ENCODE measurements around the gene TCF4. TPM values are rescaled to one million over a fixed set of nuclear protein-coding genes. Genes with fewer than 3 reads are reported as not detected.

The TCF4 gene
- total RNA-seq, 1 experiment from 2014 or later = 0.42 TPM

- RAD21 ChIA-PET (ENCODE audit: low non-redundant PET in 1 of 2, low total read pairs in 2 of 2, uncharacterized antibody in 2 of 2, unreplicated experiment in 2 of 2) = no interaction called here
- intact Hi-C loops (cut with micrococcal nuclease) = no loop called here
- no peaks in the 10 kb centered on the region for H3K9me3 ChIP-seq (ENCODE audit: control insufficient read depth in 1 of 2, insufficient read depth in 1 of 2, low read depth in 1 of 2, low read length in 2 of 2)
- no peaks in the 10 kb centered on the region for H3K9me2 ChIP-seq (ENCODE audit: insufficient read depth)
- no peaks in the 10 kb centered on the region for H3K79me2 ChIP-seq (ENCODE audit: insufficient read depth, low read length)
- no peaks in the 10 kb centered on the region for H3K4me1 ChIP-seq (ENCODE audit: control insufficient read depth in 1 of 2, insufficient read depth in 2 of 2, low read length in 2 of 2)
- no peak overlapping the region for H2AFZ ChIP-seq (ENCODE audit: low read depth, low read length, poor library complexity, severe bottlenecking)
- TF ChIP-seq POLR2A (IDR thresholded peaks at IDR 0.05; ENCODE audit: borderline replicate concordance, extremely low read depth, insufficient read depth, insufficient read length) (no peak), SRF (IDR thresholded peaks at IDR 0.05; ENCODE audit: low read depth) (no peak), EZH2 (IDR thresholded peaks at IDR 0.05) (no peak), ZNF274 (IDR thresholded peaks at IDR 0.05; ENCODE audit: low read depth, low read length) (no peak), ELF1 (IDR thresholded peaks at IDR 0.05; ENCODE audit: borderline replicate concordance, low read depth) (no peak), POLR2AphosphoS5 (IDR thresholded peaks at IDR 0.05; ENCODE audit: low read depth, low read length) (no peak), FOSL1 (IDR thresholded peaks at IDR 0.05; ENCODE audit: low read depth) (no peak), ZFX (IDR thresholded peaks at IDR 0.05) (no peak), ATF3 (IDR thresholded peaks at IDR 0.05) (no peak), JUND (IDR thresholded peaks at IDR 0.05) (no peak), CTCF (IDR thresholded peaks at IDR 0.05 in 2 of 3, conservative IDR thresholded peaks at IDR 0.05 in 1 of 3; ENCODE audit: borderline replicate concordance in 1 of 3, insufficient read depth in 1 of 3, low read depth in 2 of 3, low read length in 2 of 3) (no peak), ZBTB33 (IDR thresholded peaks at IDR 0.05; ENCODE audit: extremely low read depth, insufficient replicate concordance, low read length) (no peak)
- no peak overlapping the region for H3K4me3 ChIP-seq (replicated peaks in 1 of 2; ENCODE audit: low read depth in 1 of 2, low read length in 2 of 2)
- H4K20me1 ChIP-seq (ENCODE audit: insufficient read depth) = no peaks in the 10 kb centered on the region
- no peak overlapping the region for H3K9ac ChIP-seq (ENCODE audit: low read length)
- POLR2A ChIA-PET = no interaction called here
- DNase-seq (ENCODE audit: low read depth, low spot score) (no peak), ATAC-seq (no peak)
- no TSS peak for BruUV-seq (replicated peaks)
- H3K4me2 ChIP-seq (ENCODE audit: low read length) = no peak overlapping the region
- H3K36me3 ChIP-seq (ENCODE audit: control insufficient read depth in 1 of 2, insufficient read depth in 2 of 2, low read length in 2 of 2) = no peaks in the 10 kb centered on the region
- CTCF ChIA-PET = no interaction called here
- H3K27me3 ChIP-seq (ENCODE audit: insufficient read depth, low read length) = no peaks in the 10 kb centered on the region
- no peak overlapping the region for H3K27ac ChIP-seq (ENCODE audit: low read depth, low read length)
Measured at GRCh38 chr18:55283309-55283708, 304.7 kb downstream of the TCF4 start.
